Lower leg skin (tissue), 4 donors: ENCODE measurements around the gene ROBO1. TPM values are rescaled to one million over a fixed set of nuclear protein-coding genes. Genes with fewer than 3 reads are reported as not detected.

Source experiments
- DNase-seq, 2 donors: peaks; one replicate each; pipeline ENCODE4 v3.0.0-alpha.2; 2019; ENCODE audit warnings: low spot score in 2 of 2
- H3K4me3 ChIP-seq: fragments of 200-600 bp; sonication (generic); 2 replicates; pipeline ENCODE4 v1.5.1; 2017; ENCODE audit warnings: mild to moderate bottlenecking, low read depth; ENCODE audit not compliant: poor library complexity, severe bottlenecking
- POLR2A ChIP-seq, 2 donors: fragments of 450-650 bp; IDR thresholded peaks; one replicate each; pipeline ENCODE4 v1.6.1; 2016 to 2017; ENCODE audit warnings: antibody characterized with exemption in 2 of 2, mild to moderate bottlenecking in 1 of 2, moderate library complexity in 1 of 2
- WGBS, 2 donors: methylation state at CpG; one replicate each; pipeline ENCODE4 v1.1.5; 2018; 5-methylcytosine and 5-hydroxymethylcytosine counted together
- intact Hi-C: fragments of 100-400 bp; cut with DNase I; formaldehyde crosslinking; loops from one replicate; pipeline ENCODE4 v1.15.0; 2023; ENCODE audit warnings: low total_unique reads
- total RNA-seq, 4 donors: library from RNA; depleted of rRNA; stranded (reverse); fragments of >200 nt; gene quantifications; one replicate each; pipeline ENCODE4 v1.1.0, GENCODE V29; 2016
- TF ChIP-seq, protein P1 (sequence below), 3 donors: fragments of 450-650 bp; IDR thresholded peaks; one replicate each; pipeline ENCODE4 v1.5.1; 2016; ENCODE audit warnings: antibody characterized with exemption in 3 of 3, mild to moderate bottlenecking in 3 of 3, moderate library complexity in 2 of 3

Gene ROBO1
- total RNA-seq, 4 donors from 2014 or later: 26.3 to 60.0 (median 51.0) TPM

- WGBS, 2 donors: 82 to 87% methylated on average over 5 of the region's 5 CpGs
- H3K4me3 ChIP-seq: no peak overlapping the region
- intact Hi-C loops: no loop called here
- DNase-seq: no peak
- TF ChIP-seq, protein P1, sequence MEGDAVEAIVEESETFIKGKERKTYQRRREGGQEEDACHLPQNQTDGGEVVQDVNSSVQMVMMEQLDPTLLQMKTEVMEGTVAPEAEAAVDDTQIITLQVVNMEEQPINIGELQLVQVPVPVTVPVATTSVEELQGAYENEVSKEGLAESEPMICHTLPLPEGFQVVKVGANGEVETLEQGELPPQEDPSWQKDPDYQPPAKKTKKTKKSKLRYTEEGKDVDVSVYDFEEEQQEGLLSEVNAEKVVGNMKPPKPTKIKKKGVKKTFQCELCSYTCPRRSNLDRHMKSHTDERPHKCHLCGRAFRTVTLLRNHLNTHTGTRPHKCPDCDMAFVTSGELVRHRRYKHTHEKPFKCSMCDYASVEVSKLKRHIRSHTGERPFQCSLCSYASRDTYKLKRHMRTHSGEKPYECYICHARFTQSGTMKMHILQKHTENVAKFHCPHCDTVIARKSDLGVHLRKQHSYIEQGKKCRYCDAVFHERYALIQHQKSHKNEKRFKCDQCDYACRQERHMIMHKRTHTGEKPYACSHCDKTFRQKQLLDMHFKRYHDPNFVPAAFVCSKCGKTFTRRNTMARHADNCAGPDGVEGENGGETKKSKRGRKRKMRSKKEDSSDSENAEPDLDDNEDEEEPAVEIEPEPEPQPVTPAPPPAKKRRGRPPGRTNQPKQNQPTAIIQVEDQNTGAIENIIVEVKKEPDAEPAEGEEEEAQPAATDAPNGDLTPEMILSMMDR (IDR thresholded peaks at IDR 0.05): no peak
- no peak for TF ChIP-seq POLR2A (IDR thresholded peaks at IDR 0.05)
These were observed 755.8 kb downstream of the ROBO1 start for GRCh38 chr3:79011821-79012529.

- no peak for TF ChIP-seq POLR2A (IDR thresholded peaks at IDR 0.05)
- TF ChIP-seq, protein P1 (IDR thresholded peaks at IDR 0.05): no peak
- intact Hi-C loops: no loop called here
- no peak for DNase-seq
- H3K4me3 ChIP-seq: no peak overlapping the region
These were observed 757.9 kb downstream of the ROBO1 start for GRCh38 chr3:79009861-79010260.

- intact Hi-C loops: no loop called here
- H3K4me3 ChIP-seq: no peak overlapping the region
- TF ChIP-seq, protein P1 (IDR thresholded peaks at IDR 0.05): no peak
- TF ChIP-seq POLR2A (IDR thresholded peaks at IDR 0.05): no peak
- no peak for DNase-seq
- 87 to 90% methylated on average over 1 of the region's 1 CpG for WGBS, 2 donors
These were observed 761.7 kb downstream of the ROBO1 start for GRCh38 chr3:79006077-79006476.

DNA sequence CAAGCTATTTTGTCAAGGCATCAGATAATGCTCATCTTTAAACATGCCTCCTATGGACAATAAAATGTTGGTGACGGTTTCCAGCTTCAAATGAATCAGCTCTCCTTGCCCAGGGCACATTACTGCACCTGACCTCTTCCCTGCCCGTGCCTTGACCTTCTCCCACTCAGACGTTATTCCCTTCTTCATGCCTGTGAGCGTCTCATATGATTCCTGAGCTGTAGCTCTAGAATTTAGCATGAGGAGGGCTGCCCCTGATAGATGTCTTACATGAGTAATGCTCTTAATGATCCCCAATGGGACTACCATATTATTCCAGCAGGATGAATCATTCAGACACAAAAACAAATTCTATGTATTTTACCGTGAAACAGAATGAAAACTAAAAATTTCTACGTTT lies 762.7 kb downstream of the ROBO1 start:
- intact Hi-C loops: no loop called here
- no peak for TF ChIP-seq POLR2A (IDR thresholded peaks at IDR 0.05)
- TF ChIP-seq, protein P1 (IDR thresholded peaks at IDR 0.05): no peak
- H3K4me3 ChIP-seq: no peak overlapping the region
- DNase-seq: no peak
- WGBS, 2 donors: 73 to 75% methylated on average over 6 of the region's 6 CpGs

- TF ChIP-seq POLR2A (IDR thresholded peaks at IDR 0.05): no peak
- TF ChIP-seq, protein P1 (IDR thresholded peaks at IDR 0.05): no peak
- WGBS, 2 donors: 96 to 97% methylated on average over 1 of the region's 1 CpG
These were observed 763.8 kb downstream of the ROBO1 start for GRCh38 chr3:79003994-79004393.

More at GRCh38 chr3:79003994-79004393, 763.8 kb downstream of the ROBO1 start:
- intact Hi-C loops: no loop called here
- H3K4me3 ChIP-seq: no peak overlapping the region
- no peak for DNase-seq
